Measurements from ENCODE around the gene MCM6. TPM values are rescaled to one million over a fixed set of nuclear protein-coding genes. Genes with fewer than 3 reads are reported as not detected.

MCM6 gene
- total RNA-seq, 1 experiment from 2014 or later = 113 TPM

- no peak overlapping the region for H4K91ac ChIP-seq (ENCODE audit: insufficient read length, low read depth, low read length)
- H2AK5ac ChIP-seq (ENCODE audit: insufficient read length, low read length) = no peak overlapping the region
- H3K14ac ChIP-seq (ENCODE audit: insufficient read depth, low read length) = no peak overlapping the region
- H3T11ph ChIP-seq (ENCODE audit: low read length) = no peak overlapping the region
- no peak for DNase-seq
- Mint-ChIP-seq H3K9me3 (no peaks in the 10 kb centered on the region), H3K27ac (no peak overlapping the region; a peak in 1 of 7 replicates), H3K4me3 (no peak overlapping the region), H3K27me3 (ENCODE audit: low read depth) (no peaks in the 10 kb centered on the region; the same call in 1 of the 2 replicates), H3K36me3 (ENCODE audit: insufficient read depth in 1 of 3, low read depth in 3 of 3) (peaks cover 3 to 8% (median 4%) of the 10 kb centered on the region in 3 experiments; a peak in 3 of 7 replicates), H3K4me1 (peaks cover 7 to 12% of the 10 kb centered on the region in 2 experiments; a peak in 3 of 4 replicates)
- H2BK120ac ChIP-seq (ENCODE audit: low read depth, low read length, poor library complexity, severe bottlenecking) = no peak overlapping the region
- no peak overlapping the region for H2BK15ac ChIP-seq (ENCODE audit: low read depth, low read length)
- no peaks in the 10 kb centered on the region for H4K20me1 ChIP-seq (ENCODE audit: control insufficient read depth, insufficient read depth, insufficient read length)
- no peaks in the 10 kb centered on the region for H3K79me1 ChIP-seq (ENCODE audit: insufficient read depth, low read depth, low read length, poor library complexity, severe bottlenecking)
- no peak for TF ChIP-seq CTCF (conservative IDR thresholded peaks at IDR 0.05)
- H3K27me3 ChIP-seq (ENCODE audit: insufficient read depth, low read length) = no peaks in the 10 kb centered on the region
- no peak overlapping the region for H3K9ac ChIP-seq (ENCODE audit: extremely low read depth, insufficient read length, low read length)
- H3K79me2 ChIP-seq (ENCODE audit: insufficient read depth, low read length) = no peaks in the 10 kb centered on the region
- no peak overlapping the region for H3K23ac ChIP-seq (ENCODE audit: insufficient read length, low read depth, low read length)
- no peak overlapping the region for H3K18ac ChIP-seq (ENCODE audit: insufficient read length, low read depth, low read length)
- no peak overlapping the region for H3K4me2 ChIP-seq (ENCODE audit: insufficient read depth, insufficient read length, low read length)
- H3K9me3 ChIP-seq (ENCODE audit: control insufficient read depth, low read depth, low read length) = no peaks in the 10 kb centered on the region
- H3K4ac ChIP-seq (ENCODE audit: low read depth, low read length) = no peak overlapping the region
- H2BK20ac ChIP-seq (ENCODE audit: low read depth, low read length, poor library complexity, severe bottlenecking) = no peak overlapping the region
- H2BK12ac ChIP-seq (ENCODE audit: insufficient read length, low read depth, low read length) = no peak overlapping the region
- H2BK5ac ChIP-seq (ENCODE audit: insufficient read length, low read length) = no peak overlapping the region
- no peak overlapping the region for H2AFZ ChIP-seq (ENCODE audit: low read length)
- H3K27ac ChIP-seq (ENCODE audit: insufficient read length, low read depth, low read length) = no peak overlapping the region
- no CpG with 5 or more reads among the region's 2 CpGs for WGBS (ENCODE audit: extremely low coverage, insufficient read length, low lambda C conversion rate)
- H4K5ac ChIP-seq (ENCODE audit: insufficient read length, low read depth, low read length) = no peak overlapping the region
- no peaks in the 10 kb centered on the region for H3K4me1 ChIP-seq (ENCODE audit: insufficient read depth, low read length)
- no peak overlapping the region for H3K56ac ChIP-seq (ENCODE audit: insufficient read length, low read depth, low read length)
- no peaks in the 10 kb centered on the region for H3K23me2 ChIP-seq (ENCODE audit: insufficient read length, low read depth, low read length, poor library complexity, severe bottlenecking)
- H4K8ac ChIP-seq (replicated peaks; ENCODE audit: insufficient read length, low read depth, low read length) = no peak overlapping the region
Observed at GRCh38 chr2:135791418-135792190, 84.6 kb downstream of the MCM6 start.

All from H9 (cell line).